Activated T-helper 1 cell treated with Interleukin-2 at 50 U/mL for 16 hours (primary cell): Measurements from ENCODE around the gene STAG1.
"Not testable (repeated sequence)": the region's sequence is repeated elsewhere in the genome, so short reads cannot be mapped to it uniquely, and the experiment has no call there.

ENCODE experiments used
- DNase-seq: peaks from one replicate; pipeline ENCODE4 v3.0.0-alpha.2; 2020; ENCODE audit warnings: low read depth

STAG1 gene

GRCh38 chr3:136745916-136746315 lies 6.3 kb downstream of the STAG1 start:
- no peak for DNase-seq

DNA sequence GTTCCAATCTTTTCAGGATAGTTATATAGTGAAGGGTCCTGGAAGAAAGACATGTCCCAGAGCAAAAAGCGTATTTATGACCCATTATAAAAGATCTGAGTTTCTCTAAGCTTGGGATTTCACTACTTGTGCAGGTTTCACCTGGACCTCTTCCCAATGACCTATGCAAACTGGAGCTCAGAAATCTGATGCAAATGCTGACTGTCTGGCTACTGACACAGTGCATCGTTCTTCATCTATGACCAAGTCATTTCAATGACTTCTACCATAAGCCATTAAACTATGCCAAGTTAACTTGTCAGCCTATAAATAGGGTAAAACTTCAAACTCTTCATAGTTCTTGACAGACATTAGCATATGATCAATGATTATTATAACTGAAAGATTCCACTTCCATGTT lies 11.1 kb downstream of the STAG1 start:
- DNase-seq: no peak

GRCh38 chr3:136740351-136740958 lies 11.7 kb downstream of the STAG1 start:
- no peak for DNase-seq

- not testable (repeated sequence) for DNase-seq
Measured at GRCh38 chr3:136736950-136737349, 15.2 kb downstream of the STAG1 start.

DNA sequence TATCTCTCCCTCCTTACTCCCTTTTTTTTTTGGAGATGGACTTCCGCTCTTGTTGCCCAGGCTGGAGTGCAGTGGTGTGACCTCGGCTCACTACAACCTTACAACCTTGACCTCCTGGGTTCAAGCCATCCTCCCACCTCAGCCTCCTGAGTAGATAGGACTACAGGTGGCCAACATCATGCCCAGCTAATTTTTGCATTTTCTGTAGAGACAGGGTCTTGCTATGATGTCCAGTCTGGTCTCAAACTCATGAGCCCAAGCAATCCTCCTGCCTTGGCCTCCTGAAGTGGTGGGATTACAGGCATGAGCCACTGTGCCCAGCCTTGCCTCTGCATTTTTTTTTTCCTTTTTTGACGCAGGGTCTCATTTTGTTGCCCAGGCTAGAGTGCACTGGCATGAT lies 17.1 kb downstream of the STAG1 start:
- DNase-seq: no peak

DNA sequence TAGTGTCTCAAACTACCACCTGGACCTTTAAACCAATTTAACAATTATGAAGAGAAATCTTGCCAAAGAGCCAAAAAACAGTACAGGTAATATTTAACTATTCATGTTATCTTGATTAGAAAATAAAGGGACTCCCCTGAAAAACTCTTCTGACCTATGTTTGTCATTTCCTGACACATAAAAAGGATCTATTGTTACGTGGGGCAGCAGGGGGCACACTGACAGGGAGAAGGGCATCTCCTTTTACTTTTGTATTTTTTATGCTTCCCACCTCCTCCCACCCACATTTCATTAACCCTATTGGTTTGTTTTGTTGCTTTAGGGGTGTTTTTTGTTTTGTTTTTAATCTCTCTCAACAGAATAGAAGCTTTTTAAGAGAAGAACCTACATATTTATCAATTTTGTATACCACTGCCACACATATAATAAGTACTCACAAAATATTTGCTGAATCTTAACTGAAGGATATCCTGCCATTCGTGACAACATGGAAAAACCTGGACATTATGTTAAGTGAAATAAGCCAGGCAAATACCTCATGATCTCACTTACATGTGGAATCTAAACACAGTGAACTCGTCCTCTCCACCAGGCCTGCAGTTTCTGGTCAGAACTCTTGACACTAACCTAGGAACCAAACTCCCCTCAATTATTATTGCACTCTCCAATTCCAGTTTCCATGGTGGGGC lies 17.7 kb downstream of the STAG1 start:
- no peak for DNase-seq

DNA sequence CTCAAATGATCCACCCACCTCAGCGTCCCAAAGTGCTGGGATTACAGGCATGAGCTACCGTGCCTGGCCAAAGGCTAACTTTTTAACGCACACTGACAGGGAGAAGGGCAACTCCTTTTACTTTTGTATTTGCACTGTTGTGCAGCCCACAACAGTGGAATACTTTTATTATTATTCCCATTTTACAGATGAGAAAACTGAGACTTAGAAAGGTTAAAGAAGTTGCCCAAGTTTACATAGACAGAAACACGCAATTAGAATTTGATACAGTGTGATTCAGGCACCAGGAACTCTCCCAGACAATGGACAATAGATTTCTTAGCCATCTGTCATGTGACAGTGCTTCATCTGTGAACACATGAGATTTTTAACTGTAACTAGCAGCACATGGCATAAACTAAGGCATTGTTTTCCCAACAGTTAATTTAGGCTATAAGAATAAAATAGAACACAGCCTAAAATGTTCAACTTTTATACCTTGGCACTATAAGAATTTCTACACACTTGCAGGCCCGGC lies 18.8 kb downstream of the STAG1 start:
- DNase-seq: no peak

GRCh38 chr3:136731274-136731884 lies 20.8 kb downstream of the STAG1 start:
- no peak for DNase-seq

- no peak for DNase-seq
Measured at GRCh38 chr3:136730595-136731273, 21.4 kb downstream of the STAG1 start.

DNA sequence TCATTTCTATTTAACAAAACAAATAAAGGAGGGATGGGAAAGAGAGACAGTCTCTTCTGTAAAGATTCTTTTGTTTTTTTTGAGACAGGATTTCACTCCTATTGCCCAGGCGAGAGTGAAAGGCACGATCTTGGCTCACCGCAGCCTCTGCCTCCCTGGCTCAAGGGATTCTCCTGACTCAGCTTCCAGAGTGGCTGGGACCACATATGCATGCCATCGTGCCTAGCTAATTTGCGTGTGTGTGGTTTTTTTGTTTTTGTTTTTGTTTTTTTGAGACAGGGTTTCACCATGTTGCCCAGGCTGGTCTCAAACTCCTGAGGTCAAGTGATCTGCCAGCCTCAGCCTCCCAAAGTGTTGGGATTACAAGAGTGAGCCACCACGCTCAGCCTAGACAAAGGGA lies 23.3 kb downstream of the STAG1 start:
- no peak for DNase-seq

DNA sequence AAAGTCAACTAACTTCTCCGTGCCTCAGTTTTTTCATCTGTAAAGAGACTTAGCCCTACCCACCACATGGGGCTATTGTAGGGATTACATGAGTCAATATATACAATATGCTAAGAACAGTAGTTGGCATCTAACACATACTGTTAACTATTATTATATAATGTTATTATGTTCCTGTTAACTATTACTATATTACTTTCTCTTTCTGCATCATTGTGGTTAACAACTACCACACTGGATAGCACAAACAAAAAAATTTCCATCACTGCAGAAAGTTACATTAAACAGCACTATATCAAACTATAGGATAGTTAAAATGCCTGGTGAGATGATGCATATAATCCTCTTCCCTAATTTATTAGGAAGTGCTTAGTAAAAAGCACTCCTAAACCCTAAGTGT lies 23.7 kb downstream of the STAG1 start:
- DNase-seq: no peak

DNA sequence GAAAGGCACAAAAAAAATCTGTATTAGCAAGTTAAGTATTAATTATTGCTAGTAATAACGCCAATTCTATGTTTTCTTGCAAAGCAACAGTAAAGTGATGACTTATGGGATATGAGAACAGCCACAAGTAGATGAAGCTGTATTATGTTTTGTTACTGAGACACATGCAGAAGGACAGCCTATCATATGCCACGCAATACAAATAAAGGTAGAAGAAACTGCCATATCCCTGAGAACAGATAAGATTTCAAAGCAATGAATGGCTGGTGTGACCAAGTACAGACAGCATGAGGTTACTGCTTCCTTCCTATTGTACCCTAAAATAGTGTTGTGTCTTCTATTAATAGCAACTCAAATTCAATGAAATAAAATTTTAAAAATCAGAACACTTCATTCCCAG lies 26.7 kb downstream of the STAG1 start:
- DNase-seq: no peak

DNA sequence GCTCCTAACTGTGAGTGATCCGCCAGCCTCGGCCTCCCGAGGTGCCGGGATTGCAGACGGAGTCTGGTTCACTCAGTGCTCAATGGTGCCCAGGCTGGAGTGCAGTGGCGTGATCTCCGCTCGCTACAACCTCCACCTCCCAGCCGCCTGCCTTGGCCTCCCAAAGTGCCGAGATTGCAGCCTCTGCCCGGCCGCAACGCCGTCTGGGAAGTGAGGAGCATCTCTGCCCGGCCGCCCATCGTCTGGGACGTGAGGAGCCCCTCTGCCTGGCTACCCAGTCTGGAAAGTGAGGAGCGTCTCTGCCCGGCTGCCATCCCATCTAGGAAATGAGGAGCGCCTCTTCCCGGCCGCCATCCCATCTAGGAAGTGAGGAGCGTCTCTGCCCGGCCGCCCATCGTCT lies 29.3 kb downstream of the STAG1 start:
- DNase-seq: not testable (repeated sequence)

GRCh38 chr3:136722399-136722798 lies 29.8 kb downstream of the STAG1 start:
- DNase-seq: not testable (repeated sequence)

DNA sequence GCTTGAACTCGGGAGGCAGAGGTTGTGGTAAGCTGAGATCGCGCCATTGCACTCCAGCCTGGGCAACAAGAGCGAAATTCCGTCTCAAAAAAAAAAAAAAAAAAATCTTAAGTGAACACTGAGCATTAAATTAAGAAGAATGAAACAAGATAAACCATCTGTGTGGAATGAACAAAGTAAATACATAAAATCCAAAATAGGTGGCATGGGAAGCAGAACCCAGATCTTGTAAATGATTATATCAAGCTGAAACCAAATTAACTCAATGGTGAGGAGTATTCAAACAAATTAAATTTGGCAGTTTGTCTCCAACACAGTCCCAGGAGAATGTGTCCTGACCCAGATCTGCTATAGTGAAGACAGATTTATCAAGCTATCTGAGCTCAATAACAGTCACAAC lies 32.1 kb downstream of the STAG1 start:
- no peak for DNase-seq

- no peak for DNase-seq
Measured at GRCh38 chr3:136716629-136717028, 35.5 kb downstream of the STAG1 start.

DNA sequence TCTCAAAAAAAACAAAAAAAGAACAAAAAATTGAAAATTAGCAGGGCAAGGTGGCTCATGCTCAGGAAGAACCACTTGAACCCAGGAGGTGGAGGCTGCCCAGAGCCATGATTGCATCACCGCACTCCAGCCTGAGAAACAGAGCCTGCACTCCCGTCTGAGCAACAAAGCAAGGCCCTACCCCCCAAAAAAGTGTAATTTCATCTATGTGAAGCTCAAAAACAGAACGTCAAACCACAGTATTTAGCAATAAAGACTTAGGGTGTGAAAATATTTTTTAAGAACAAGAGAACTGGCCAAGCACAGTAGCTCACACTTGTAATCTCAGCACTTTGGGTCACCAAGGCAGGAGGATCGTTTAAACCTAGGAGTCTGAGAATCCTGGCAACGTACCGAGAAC lies 38.2 kb downstream of the STAG1 start:
- DNase-seq: no peak

GRCh38 chr3:136712941-136713340 lies 39.2 kb downstream of the STAG1 start:
- DNase-seq: no peak

DNA sequence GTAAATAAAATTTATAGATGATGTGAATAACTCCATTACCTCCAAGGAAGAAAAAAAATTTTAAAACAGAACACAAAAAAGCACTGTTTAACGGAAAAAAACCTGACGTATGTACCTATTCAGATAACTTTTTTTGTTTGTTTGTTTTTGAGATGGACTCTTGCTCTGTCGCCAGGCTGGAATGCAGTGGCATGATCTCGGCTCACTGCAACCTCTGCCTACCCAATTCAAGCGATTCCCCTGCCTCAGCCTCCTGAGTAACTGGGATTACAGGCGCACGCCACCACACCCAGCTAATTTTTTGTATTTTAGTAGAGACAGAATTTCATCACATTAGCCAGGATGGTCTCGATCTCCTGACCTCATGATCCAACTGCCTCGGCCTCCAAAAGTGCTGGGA lies 40.3 kb downstream of the STAG1 start:
- DNase-seq: not testable (repeated sequence)

- no peak for DNase-seq
Measured at GRCh38 chr3:136711277-136711676, 40.9 kb downstream of the STAG1 start.

- DNase-seq: not testable (repeated sequence)
Measured at GRCh38 chr3:136709775-136710174, 42.4 kb downstream of the STAG1 start.

DNA sequence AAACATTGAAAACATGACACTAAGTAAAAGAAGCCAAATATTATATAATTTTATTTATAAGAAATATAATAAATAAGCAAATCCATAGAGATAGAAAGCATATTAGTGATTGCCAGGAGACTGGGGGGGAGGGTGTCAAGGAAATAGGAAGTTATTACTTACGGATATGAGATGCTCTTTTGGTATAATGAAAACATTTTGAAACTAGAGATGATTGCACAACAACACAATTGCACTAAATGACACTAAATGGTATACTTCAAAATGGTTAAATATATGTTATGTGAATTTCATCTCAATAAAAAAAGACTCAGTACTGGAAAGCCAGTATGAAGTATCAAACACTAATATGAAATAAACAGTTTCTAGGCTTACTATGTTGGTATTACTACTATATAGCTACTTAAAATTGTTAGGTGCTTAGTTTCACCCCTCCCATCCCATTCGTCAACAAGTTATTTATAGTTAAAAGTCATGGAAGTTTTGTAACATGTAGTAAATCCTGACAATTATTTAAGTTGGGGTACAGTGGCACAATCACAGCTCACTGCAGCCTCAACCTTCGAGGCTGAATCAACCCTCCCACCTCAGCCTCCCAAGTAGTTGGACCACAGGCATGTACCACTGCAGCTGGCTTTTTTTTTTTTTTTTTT lies 43.7 kb downstream of the STAG1 start:
- no peak for DNase-seq
